Astrocyte (in vitro differentiated cells and primary cell): ENCODE results near the gene FLRT1.

Source experiments
- EZH2 ChIP-seq: IDR thresholded peaks from 2 replicates; pipeline ENCODE4 v1.6.1; 2012; ENCODE audit warnings: mild to moderate bottlenecking, low read length, inconsistent platforms; ENCODE audit not compliant: insufficient read depth
- TF ChIP-seq, protein P1 (sequence below): IDR thresholded peaks from 2 replicates; pipeline ENCODE4 v1.5.1; 2011; ENCODE audit warnings: low read depth, mild to moderate bottlenecking, inconsistent platforms, low read length, moderate library complexity; ENCODE audit not compliant: insufficient read depth

DNA sequence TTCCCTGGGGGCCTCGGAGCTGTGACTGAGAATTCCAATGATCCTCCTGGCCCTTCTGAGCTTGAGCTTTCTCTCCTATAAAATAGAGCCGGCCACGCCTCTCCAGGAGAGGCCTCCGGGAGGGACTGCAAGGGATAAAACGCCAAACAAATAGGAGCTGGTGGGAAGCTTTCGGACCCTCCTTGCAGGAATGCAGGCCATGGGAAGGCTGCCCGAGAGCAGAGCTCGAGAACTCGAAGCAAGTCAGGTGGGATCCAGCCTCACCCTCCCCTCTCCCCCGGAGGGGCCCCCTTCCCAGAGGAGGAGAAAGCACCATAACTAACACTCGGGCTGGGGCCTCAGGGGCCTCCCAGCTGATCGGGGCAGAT, 34.6 kb downstream of the FLRT1 start:
- TF ChIP-seq, protein P1, sequence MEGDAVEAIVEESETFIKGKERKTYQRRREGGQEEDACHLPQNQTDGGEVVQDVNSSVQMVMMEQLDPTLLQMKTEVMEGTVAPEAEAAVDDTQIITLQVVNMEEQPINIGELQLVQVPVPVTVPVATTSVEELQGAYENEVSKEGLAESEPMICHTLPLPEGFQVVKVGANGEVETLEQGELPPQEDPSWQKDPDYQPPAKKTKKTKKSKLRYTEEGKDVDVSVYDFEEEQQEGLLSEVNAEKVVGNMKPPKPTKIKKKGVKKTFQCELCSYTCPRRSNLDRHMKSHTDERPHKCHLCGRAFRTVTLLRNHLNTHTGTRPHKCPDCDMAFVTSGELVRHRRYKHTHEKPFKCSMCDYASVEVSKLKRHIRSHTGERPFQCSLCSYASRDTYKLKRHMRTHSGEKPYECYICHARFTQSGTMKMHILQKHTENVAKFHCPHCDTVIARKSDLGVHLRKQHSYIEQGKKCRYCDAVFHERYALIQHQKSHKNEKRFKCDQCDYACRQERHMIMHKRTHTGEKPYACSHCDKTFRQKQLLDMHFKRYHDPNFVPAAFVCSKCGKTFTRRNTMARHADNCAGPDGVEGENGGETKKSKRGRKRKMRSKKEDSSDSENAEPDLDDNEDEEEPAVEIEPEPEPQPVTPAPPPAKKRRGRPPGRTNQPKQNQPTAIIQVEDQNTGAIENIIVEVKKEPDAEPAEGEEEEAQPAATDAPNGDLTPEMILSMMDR: no peak
- TF ChIP-seq EZH2: no peak
